Measurements from ENCODE around the gene PROM2. TPM values are rescaled to one million over a fixed set of nuclear protein-coding genes. Genes with fewer than 3 reads are reported as not detected.

Gene PROM2
- total RNA-seq, 1 experiment from 2014 or later: 1.6 TPM

- BruUV-seq (replicated peaks): no TSS peak
- H3K4me1 ChIP-seq (ENCODE audit: insufficient read depth, low read length, poor library complexity, severe bottlenecking): no peaks in the 10 kb centered on the region
- intact Hi-C loops (cut with micrococcal nuclease; ENCODE audit: unreplicated experiment): no loop called here
- no peak overlapping the region for H3K27ac ChIP-seq (ENCODE audit: low read depth, low read length, poor library complexity, severe bottlenecking)
- no peak overlapping the region for H3K4me3 ChIP-seq (ENCODE audit: low read depth, low read length, poor library complexity, severe bottlenecking)
- POLR2A ChIA-PET (ENCODE audit: low non-redundant PET): no interaction called here
- CTCF ChIA-PET: no interaction called here
- TF ChIP-seq CTCF (conservative IDR thresholded peaks at IDR 0.05; ENCODE audit: low read depth, low read length) (no peak), EZH2 (IDR thresholded peaks at IDR 0.05; ENCODE audit: borderline replicate concordance, low read depth, low read length, poor library complexity, severe bottlenecking) (no peak)
- no peak for DNase-seq (ENCODE audit: low spot score)
- H3K9me3 ChIP-seq (ENCODE audit: low read depth, low read length, poor library complexity, severe bottlenecking): no peaks in the 10 kb centered on the region
- H3K36me3 ChIP-seq (ENCODE audit: insufficient read depth, low read length, poor library complexity, severe bottlenecking): no peaks in the 10 kb centered on the region
- no peaks in the 10 kb centered on the region for H3K27me3 ChIP-seq (replicated peaks; ENCODE audit: insufficient read depth, low read depth, low read length, poor library complexity)
These were observed 33.6 kb downstream of the PROM2 start for GRCh38 chr2:95307878-95308277.

GRCh38 chr2:95308426-95308990, 34.3 kb downstream of the PROM2 start:
- H3K9me3 ChIP-seq (ENCODE audit: low read depth, low read length, poor library complexity, severe bottlenecking): no peaks in the 10 kb centered on the region
- H3K27me3 ChIP-seq (replicated peaks; ENCODE audit: insufficient read depth, low read depth, low read length, poor library complexity): no peaks in the 10 kb centered on the region
- H3K4me1 ChIP-seq (ENCODE audit: insufficient read depth, low read length, poor library complexity, severe bottlenecking): no peaks in the 10 kb centered on the region
- ChIA-PET CTCF (no interaction called here), POLR2A (ENCODE audit: low non-redundant PET) (no interaction called here)
- intact Hi-C loops (cut with micrococcal nuclease; ENCODE audit: unreplicated experiment): no loop called here
- no peaks in the 10 kb centered on the region for H3K36me3 ChIP-seq (ENCODE audit: insufficient read depth, low read length, poor library complexity, severe bottlenecking)
- H3K27ac ChIP-seq (ENCODE audit: low read depth, low read length, poor library complexity, severe bottlenecking): no peak overlapping the region
- no TSS peak for BruUV-seq (replicated peaks)
- TF ChIP-seq EZH2 (IDR thresholded peaks at IDR 0.05; ENCODE audit: borderline replicate concordance, low read depth, low read length, poor library complexity, severe bottlenecking) (no peak), CTCF (conservative IDR thresholded peaks at IDR 0.05; ENCODE audit: low read depth, low read length) (no peak)
- DNase-seq (ENCODE audit: low spot score): no peak
- no peak overlapping the region for H3K4me3 ChIP-seq (ENCODE audit: low read depth, low read length, poor library complexity, severe bottlenecking)

DNA sequence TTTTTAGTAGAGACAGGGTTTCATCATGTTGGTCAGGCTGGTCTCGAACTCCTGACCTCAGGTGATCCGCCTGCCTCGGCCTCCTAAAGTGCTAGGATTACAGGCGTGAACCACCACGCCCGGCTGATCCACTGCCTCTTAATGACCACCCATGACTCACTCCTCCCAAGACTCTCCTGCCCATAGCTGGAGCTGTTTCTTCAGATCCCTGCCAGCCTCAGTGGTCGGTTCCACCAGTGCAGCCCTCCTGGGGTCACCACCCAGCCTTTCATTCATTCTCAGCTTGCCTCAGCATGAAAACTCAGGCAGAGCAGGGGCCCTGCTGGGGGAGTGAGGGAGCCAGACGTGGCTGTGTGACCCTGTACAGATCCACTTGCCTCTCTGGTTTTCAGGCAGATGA, 35.4 kb downstream of the PROM2 start:
- H3K27ac ChIP-seq (ENCODE audit: low read depth, low read length, poor library complexity, severe bottlenecking): no peak overlapping the region
- no peaks in the 10 kb centered on the region for H3K4me1 ChIP-seq (ENCODE audit: insufficient read depth, low read length, poor library complexity, severe bottlenecking)
- no peaks in the 10 kb centered on the region for H3K36me3 ChIP-seq (ENCODE audit: insufficient read depth, low read length, poor library complexity, severe bottlenecking)
- no peak for DNase-seq (ENCODE audit: low spot score)
- H3K27me3 ChIP-seq (replicated peaks; ENCODE audit: insufficient read depth, low read depth, low read length, poor library complexity): no peaks in the 10 kb centered on the region
- intact Hi-C loops (cut with micrococcal nuclease; ENCODE audit: unreplicated experiment): no loop called here
- BruUV-seq (replicated peaks): no TSS peak
- CTCF ChIA-PET: no interaction called here
- H3K4me3 ChIP-seq (ENCODE audit: low read depth, low read length, poor library complexity, severe bottlenecking): no peak overlapping the region
- TF ChIP-seq EZH2 (IDR thresholded peaks at IDR 0.05; ENCODE audit: borderline replicate concordance, low read depth, low read length, poor library complexity, severe bottlenecking): no peak
- H3K9me3 ChIP-seq (ENCODE audit: low read depth, low read length, poor library complexity, severe bottlenecking): no peaks in the 10 kb centered on the region
- POLR2A ChIA-PET (ENCODE audit: low non-redundant PET): no interaction called here

DNA sequence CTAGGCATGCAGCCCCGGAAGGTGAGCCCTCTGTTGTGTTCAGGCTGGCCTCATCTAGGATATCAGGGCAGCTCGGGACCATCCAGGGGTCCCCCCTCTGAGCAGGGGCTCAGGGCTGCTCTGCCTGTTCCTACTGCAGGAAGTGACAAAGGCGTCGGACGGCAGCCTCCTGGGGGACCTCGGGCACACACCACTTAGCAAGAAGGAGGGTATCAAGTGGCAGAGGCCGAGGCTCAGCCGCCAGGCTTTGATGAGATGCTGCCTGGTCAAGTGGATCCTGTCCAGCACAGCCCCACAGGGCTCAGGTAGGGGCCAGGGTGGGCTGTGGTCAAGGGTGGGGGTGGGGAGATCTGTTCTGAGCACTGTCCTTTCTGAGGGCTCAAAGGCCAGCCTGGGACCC, 36.0 kb downstream of the PROM2 start:
- no peak for DNase-seq (ENCODE audit: low spot score)
- no peaks in the 10 kb centered on the region for H3K36me3 ChIP-seq (ENCODE audit: insufficient read depth, low read length, poor library complexity, severe bottlenecking)
- TF ChIP-seq CTCF (conservative IDR thresholded peaks at IDR 0.05; ENCODE audit: low read depth, low read length) (no peak), EZH2 (IDR thresholded peaks at IDR 0.05; ENCODE audit: borderline replicate concordance, low read depth, low read length, poor library complexity, severe bottlenecking) (no peak)
- no peaks in the 10 kb centered on the region for H3K4me1 ChIP-seq (ENCODE audit: insufficient read depth, low read length, poor library complexity, severe bottlenecking)
- no peak overlapping the region for H3K4me3 ChIP-seq (ENCODE audit: low read depth, low read length, poor library complexity, severe bottlenecking)
- BruUV-seq (replicated peaks): no TSS peak
- ChIA-PET POLR2A (ENCODE audit: low non-redundant PET) (no interaction called here), CTCF (no interaction called here)
- intact Hi-C loops (cut with micrococcal nuclease; ENCODE audit: unreplicated experiment): no loop called here
- no peak overlapping the region for H3K27ac ChIP-seq (ENCODE audit: low read depth, low read length, poor library complexity, severe bottlenecking)
- H3K9me3 ChIP-seq (ENCODE audit: low read depth, low read length, poor library complexity, severe bottlenecking): no peaks in the 10 kb centered on the region
- H3K27me3 ChIP-seq (replicated peaks; ENCODE audit: insufficient read depth, low read depth, low read length, poor library complexity): no peaks in the 10 kb centered on the region
